ENCODE measurements around the gene ITGA1. TPM values are rescaled to one million over a fixed set of nuclear protein-coding genes. Genes with fewer than 3 reads are reported as not detected.

The ITGA1 gene
- total RNA-seq, 2 donors from 2014 or later: 125 to 169 TPM

GRCh38 chr5:52915176-52915875 is 127.6 kb downstream of the ITGA1 start:
- Histone ChIP-seq H3K4me1 (ENCODE audit: control insufficient read depth in 1 of 2, low read depth in 2 of 2) (peaks cover 0 to 7% of the 10 kb centered on the region in 2 donors), H3K4me3 (peak overlapping the region; percentile 64), H3K9me3 (no peaks in the 10 kb centered on the region), H3K27me3 (replicated peaks; ENCODE audit: insufficient read depth) (no peaks in the 10 kb centered on the region), H3K27ac (peak overlapping the region in 1 of 2 donors; percentile 24), H3K36me3 (no peaks in the 10 kb centered on the region)
- peak; percentile 72 for TF ChIP-seq CTCF (IDR thresholded peaks at IDR 0.05)
- DNase-seq (ENCODE audit: low spot score): no peak
- ATAC-seq (ENCODE audit: insufficient number of reproducible peaks, low FRiP score, low read depth): peak; percentile 39

GRCh38 chr5:52920929-52921328 is 133.2 kb downstream of the ITGA1 start:
- Histone ChIP-seq H3K27ac (no peak overlapping the region), H3K9me3 (no peaks in the 10 kb centered on the region), H3K4me1 (ENCODE audit: control insufficient read depth in 1 of 2, low read depth in 2 of 2) (peaks cover 0 to 7% of the 10 kb centered on the region in 2 donors), H3K4me3 (no peak overlapping the region), H3K27me3 (replicated peaks; ENCODE audit: insufficient read depth) (no peaks in the 10 kb centered on the region), H3K36me3 (peaks cover 5% of the 10 kb centered on the region)
- DNase-seq (ENCODE audit: low spot score) (no peak), ATAC-seq (ENCODE audit: insufficient number of reproducible peaks, low FRiP score, low read depth) (no peak)
- no peak for TF ChIP-seq CTCF (IDR thresholded peaks at IDR 0.05)

- Histone ChIP-seq H3K4me1 (ENCODE audit: control insufficient read depth in 1 of 2, low read depth in 2 of 2) (peaks cover 0 to 7% of the 10 kb centered on the region in 2 donors), H3K27me3 (replicated peaks; ENCODE audit: insufficient read depth) (no peaks in the 10 kb centered on the region), H3K9me3 (no peaks in the 10 kb centered on the region), H3K36me3 (peaks cover 12% of the 10 kb centered on the region), H3K4me3 (no peak overlapping the region), H3K27ac (no peak overlapping the region)
- ATAC-seq (ENCODE audit: insufficient number of reproducible peaks, low FRiP score, low read depth) (no peak), DNase-seq (ENCODE audit: low spot score) (no peak)
- TF ChIP-seq CTCF (IDR thresholded peaks at IDR 0.05): no peak
Observed at GRCh38 chr5:52922384-52922783, 134.7 kb downstream of the ITGA1 start.

- no peak overlapping the region for H3K27ac ChIP-seq
- H3K4me1 ChIP-seq (ENCODE audit: control insufficient read depth in 1 of 2, low read depth in 2 of 2): peaks cover 0 to 7% of the 10 kb centered on the region in 2 donors
- ATAC-seq (ENCODE audit: insufficient number of reproducible peaks, low FRiP score, low read depth): no peak
- no peaks in the 10 kb centered on the region for H3K27me3 ChIP-seq (replicated peaks; ENCODE audit: insufficient read depth)
- TF ChIP-seq CTCF (IDR thresholded peaks at IDR 0.05): no peak
- no peak for DNase-seq (ENCODE audit: low spot score)
- peaks cover 22% of the 10 kb centered on the region for H3K36me3 ChIP-seq
- H3K4me3 ChIP-seq: no peak overlapping the region
- H3K9me3 ChIP-seq: no peaks in the 10 kb centered on the region
Observed at GRCh38 chr5:52924456-52924855, 136.7 kb downstream of the ITGA1 start.

- H3K4me1 ChIP-seq (ENCODE audit: control insufficient read depth in 1 of 2, low read depth in 2 of 2): peaks cover 0 to 7% of the 10 kb centered on the region in 2 donors
- H3K27me3 ChIP-seq (replicated peaks; ENCODE audit: insufficient read depth): no peaks in the 10 kb centered on the region
- ATAC-seq (ENCODE audit: insufficient number of reproducible peaks, low FRiP score, low read depth) (no peak), DNase-seq (ENCODE audit: low spot score) (no peak)
- no peak overlapping the region for H3K4me3 ChIP-seq
- H3K27ac ChIP-seq: no peak overlapping the region
- no peak for TF ChIP-seq CTCF (IDR thresholded peaks at IDR 0.05)
- no peaks in the 10 kb centered on the region for H3K9me3 ChIP-seq
- peaks cover 22% of the 10 kb centered on the region for H3K36me3 ChIP-seq
Observed at GRCh38 chr5:52925001-52925400, 137.3 kb downstream of the ITGA1 start.
